Fibroblast of lung (primary cell): ENCODE data around the gene ZNF263. TPM values are rescaled to one million over a fixed set of nuclear protein-coding genes. Genes with fewer than 3 reads are reported as not detected.

Experiments
- DNase-seq, 2 donors: peaks; one replicate each; pipeline versions ENCODE4 v3.0.0 to v3.0.0-alpha.2; 2010; ENCODE audit warnings: low read depth in 2 of 2
- H2AFZ ChIP-seq: 2 replicates; pipeline ENCODE4 v1.5.1; 2012; ENCODE audit warnings: low read length, control low read depth, inconsistent platforms
- H3K27ac ChIP-seq: 2 replicates; pipeline ENCODE4 v1.5.1; 2011; ENCODE audit warnings: low read length, control low read depth; ENCODE audit not compliant: insufficient read depth
- H3K27me3 ChIP-seq: 2 replicates; pipeline ENCODE4 v1.5.1; 2011; ENCODE audit warnings: mild to moderate bottlenecking, low read length; ENCODE audit not compliant: control insufficient read depth, insufficient read depth
- H3K36me3 ChIP-seq: 2 replicates; pipeline ENCODE4 v1.5.1; 2011; ENCODE audit warnings: low read length; ENCODE audit not compliant: control insufficient read depth, insufficient read depth
- H3K4me1 ChIP-seq: 2 replicates; pipeline ENCODE4 v1.5.1; 2011; ENCODE audit warnings: low read length; ENCODE audit not compliant: control insufficient read depth, insufficient read depth; ENCODE audit errors: extremely low read depth
- H3K4me2 ChIP-seq: 2 replicates; pipeline ENCODE4 v1.5.1; 2011; ENCODE audit warnings: low read length, control low read depth; ENCODE audit not compliant: insufficient read depth; ENCODE audit errors: extremely low read depth
- H3K4me3 ChIP-seq, 4 experiments: fragments of 200-600 bp in 1 of 4; sonication (generic) in 1 of 4; replicated peaks in 1 of 4; 2 replicates each; pipeline ENCODE4 v1.5.1; 2011 to 2016; ENCODE audit warnings: low read length in 4 of 4, low read depth in 3 of 4, mild to moderate bottlenecking in 3 of 4, control low read depth in 2 of 4, inconsistent platforms in 1 of 4, mixed read lengths in 1 of 4; ENCODE audit not compliant: insufficient read depth in 1 of 4; ENCODE audit errors: control extremely low read depth in 1 of 4
- H3K79me2 ChIP-seq: 2 replicates; pipeline ENCODE4 v1.5.1; 2012; ENCODE audit warnings: mild to moderate bottlenecking, low read length, inconsistent platforms; ENCODE audit not compliant: control insufficient read depth, insufficient read depth
- H3K9ac ChIP-seq: 2 replicates; pipeline ENCODE4 v1.5.1; 2011; ENCODE audit warnings: mild to moderate bottlenecking, low read length, control low read depth; ENCODE audit not compliant: insufficient read depth
- H3K9me3 ChIP-seq: 2 replicates; pipeline ENCODE4 v1.5.1; 2012; ENCODE audit warnings: low read depth, low read length; ENCODE audit not compliant: control insufficient read depth, insufficient read depth
- H4K20me1 ChIP-seq: 2 replicates; pipeline ENCODE4 v1.5.1; 2011; ENCODE audit warnings: low read length; ENCODE audit not compliant: control insufficient read depth, insufficient read depth; ENCODE audit errors: extremely low read depth
- CTCF ChIP-seq, 2 donors: IDR thresholded peaks in 1 of 2; conservative IDR thresholded peaks in 1 of 2; 1 replicate in 1 of 2; 2 replicates in 1 of 2; pipeline ENCODE4 v1.5.1; 2011 to 2012; ENCODE audit warnings: low read length in 2 of 2, control low read depth in 1 of 2, inconsistent platforms in 1 of 2, low read depth in 1 of 2, mild to moderate bottlenecking in 1 of 2
- EZH2 ChIP-seq: IDR thresholded peaks from 2 replicates; pipeline ENCODE4 v1.5.1; 2012; ENCODE audit warnings: low read length, control low read depth, mild to moderate bottlenecking; ENCODE audit errors: missing control alignments
- polyA plus RNA-seq, 2 donors: library from polyadenylated mRNA; depleted of rRNA in 1 of 2; stranded (reverse) in 1 of 2; unstranded in 1 of 2; fragments of >200 nt; gene quantifications; 2 replicates each; pipeline ENCODE4 v1.2.1, GENCODE V29; 2011 to 2012; ENCODE audit warnings: missing spikeins in 1 of 2
- total RNA-seq: library from RNA; depleted of rRNA; stranded (reverse); fragments of >200 nt; gene quantifications from 2 replicates; pipeline ENCODE4 v1.2.1, GENCODE V29; 2014

The ZNF263 gene
- total and polyA plus RNA-seq, 2 donors (not counting 1 experiment from before 2014, with no cell fraction given), result 11.1 to 37.3 TPM

GRCh38 chr16:3274947-3275346 is 8.3 kb upstream of the ZNF263 start:
- Histone ChIP-seq H4K20me1 (no peaks in the 10 kb centered on the region), H3K9me3 (no peaks in the 10 kb centered on the region), H3K36me3 (no peaks in the 10 kb centered on the region), H3K4me2 (no peak overlapping the region), H3K9ac (no peak overlapping the region), H3K27me3 (no peaks in the 10 kb centered on the region), H2AFZ (no peak overlapping the region), H3K27ac (no peak overlapping the region), H3K4me3 (no peak overlapping the region), H3K79me2 (no peaks in the 10 kb centered on the region), H3K4me1 (no peaks in the 10 kb centered on the region)
- DNase-seq, result no peak
- TF ChIP-seq EZH2 (no peak), CTCF (conservative IDR thresholded peaks at IDR 0.05 in 1 of 2, IDR thresholded peaks at IDR 0.05 in 1 of 2; ENCODE audit: low read depth in 1 of 2, low read length in 2 of 2) (no peak)

GRCh38 chr16:3276679-3277078 is 6.6 kb upstream of the ZNF263 start:
- H3K9me3 ChIP-seq, result no peaks in the 10 kb centered on the region
- no peak for TF ChIP-seq CTCF (conservative IDR thresholded peaks at IDR 0.05 in 1 of 2, IDR thresholded peaks at IDR 0.05 in 1 of 2; ENCODE audit: low read depth in 1 of 2, low read length in 2 of 2)
- TF ChIP-seq EZH2, result no peak
- H2AFZ ChIP-seq, result no peak overlapping the region
- no peaks in the 10 kb centered on the region for H3K36me3 ChIP-seq
- H3K9ac ChIP-seq, result no peak overlapping the region
- H3K4me1 ChIP-seq, result no peaks in the 10 kb centered on the region
- H3K79me2 ChIP-seq, result no peaks in the 10 kb centered on the region
- no peak for DNase-seq
- no peaks in the 10 kb centered on the region for H4K20me1 ChIP-seq
- no peak overlapping the region for H3K4me3 ChIP-seq
- no peaks in the 10 kb centered on the region for H3K27me3 ChIP-seq
- no peak overlapping the region for H3K4me2 ChIP-seq
- no peak overlapping the region for H3K27ac ChIP-seq

GRCh38 chr16:3281222-3281820 is 2.0 kb upstream of the ZNF263 start:
- Histone ChIP-seq H3K27ac (no peak overlapping the region), H3K4me1 (peaks cover 2% of the 10 kb centered on the region), H3K36me3 (peaks cover 2% of the 10 kb centered on the region), H3K27me3 (no peaks in the 10 kb centered on the region), H4K20me1 (no peaks in the 10 kb centered on the region), H3K79me2 (peaks cover 28% of the 10 kb centered on the region), H2AFZ (no peak overlapping the region), H3K9ac (no peak overlapping the region), H3K9me3 (no peaks in the 10 kb centered on the region), H3K4me2 (no peak overlapping the region), H3K4me3 (no peak overlapping the region)
- DNase-seq, result no peak
- TF ChIP-seq CTCF (conservative IDR thresholded peaks at IDR 0.05 in 1 of 2, IDR thresholded peaks at IDR 0.05 in 1 of 2; ENCODE audit: low read depth in 1 of 2, low read length in 2 of 2) (no peak), EZH2 (no peak)
